ENCODE results near the gene ITGAE. TPM values are rescaled to one million over a fixed set of nuclear protein-coding genes. Genes with fewer than 3 reads are reported as not detected.

ITGAE gene
- total RNA-seq, 1 experiment from 2014 or later: 60.2 TPM

DNA sequence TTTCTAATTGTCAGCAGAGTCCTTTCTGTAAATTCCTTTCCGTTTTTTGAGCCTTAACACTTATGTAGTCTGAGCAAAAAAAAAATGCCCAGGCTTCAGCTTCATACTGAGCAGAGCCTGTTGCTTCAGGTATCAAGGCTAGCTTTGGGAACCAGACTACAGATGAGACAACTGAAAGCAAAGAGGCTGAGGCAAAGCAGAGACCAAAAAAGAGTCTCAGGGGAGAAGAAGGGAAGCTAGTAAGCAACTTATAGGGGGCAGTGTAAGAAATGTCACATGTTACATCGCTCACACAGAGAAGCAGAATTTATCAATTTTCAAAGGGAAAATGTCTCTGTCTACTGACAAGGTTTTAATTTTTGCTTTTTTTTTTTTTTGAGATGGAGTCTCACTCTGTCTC is 73.9 kb downstream of the ITGAE start:
- ChIA-PET CTCF (no interaction called here), POLR2A (ENCODE audit: low non-redundant PET) (interaction anchor here (0.6 kb wide), 1 partner anchor 22 kb away, joined by 4 read pairs; no protein-coding TSS in a partner anchor)
- H3K4me3 ChIP-seq (ENCODE audit: low read depth, low read length, poor library complexity, severe bottlenecking): no peak overlapping the region
- no peaks in the 10 kb centered on the region for H3K27me3 ChIP-seq (replicated peaks; ENCODE audit: insufficient read depth, low read depth, low read length, poor library complexity)
- H3K4me1 ChIP-seq (ENCODE audit: insufficient read depth, low read length, poor library complexity, severe bottlenecking): no peaks in the 10 kb centered on the region
- no peak for TF ChIP-seq EZH2 (IDR thresholded peaks at IDR 0.05; ENCODE audit: borderline replicate concordance, low read depth, low read length, poor library complexity, severe bottlenecking)
- TF ChIP-seq, protein P1, sequence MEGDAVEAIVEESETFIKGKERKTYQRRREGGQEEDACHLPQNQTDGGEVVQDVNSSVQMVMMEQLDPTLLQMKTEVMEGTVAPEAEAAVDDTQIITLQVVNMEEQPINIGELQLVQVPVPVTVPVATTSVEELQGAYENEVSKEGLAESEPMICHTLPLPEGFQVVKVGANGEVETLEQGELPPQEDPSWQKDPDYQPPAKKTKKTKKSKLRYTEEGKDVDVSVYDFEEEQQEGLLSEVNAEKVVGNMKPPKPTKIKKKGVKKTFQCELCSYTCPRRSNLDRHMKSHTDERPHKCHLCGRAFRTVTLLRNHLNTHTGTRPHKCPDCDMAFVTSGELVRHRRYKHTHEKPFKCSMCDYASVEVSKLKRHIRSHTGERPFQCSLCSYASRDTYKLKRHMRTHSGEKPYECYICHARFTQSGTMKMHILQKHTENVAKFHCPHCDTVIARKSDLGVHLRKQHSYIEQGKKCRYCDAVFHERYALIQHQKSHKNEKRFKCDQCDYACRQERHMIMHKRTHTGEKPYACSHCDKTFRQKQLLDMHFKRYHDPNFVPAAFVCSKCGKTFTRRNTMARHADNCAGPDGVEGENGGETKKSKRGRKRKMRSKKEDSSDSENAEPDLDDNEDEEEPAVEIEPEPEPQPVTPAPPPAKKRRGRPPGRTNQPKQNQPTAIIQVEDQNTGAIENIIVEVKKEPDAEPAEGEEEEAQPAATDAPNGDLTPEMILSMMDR (conservative IDR thresholded peaks at IDR 0.05; ENCODE audit: low read depth, low read length): no peak
- no peaks in the 10 kb centered on the region for H3K9me3 ChIP-seq (ENCODE audit: low read depth, low read length, poor library complexity, severe bottlenecking)
- BruUV-seq (replicated peaks): no TSS peak
- peak overlapping the region; percentile 38 for H3K27ac ChIP-seq (ENCODE audit: low read depth, low read length, poor library complexity, severe bottlenecking)
- intact Hi-C loops (cut with micrococcal nuclease; ENCODE audit: unreplicated experiment): no loop called here
- DNase-seq (ENCODE audit: low spot score): no peak
- peaks cover 30% of the 10 kb centered on the region for H3K36me3 ChIP-seq (ENCODE audit: insufficient read depth, low read length, poor library complexity, severe bottlenecking)

- ChIA-PET POLR2A (ENCODE audit: low non-redundant PET) (no interaction called here), CTCF (no interaction called here)
- no peak for TF ChIP-seq EZH2 (IDR thresholded peaks at IDR 0.05; ENCODE audit: borderline replicate concordance, low read depth, low read length, poor library complexity, severe bottlenecking)
- TF ChIP-seq, protein P1 (conservative IDR thresholded peaks at IDR 0.05; ENCODE audit: low read depth, low read length): no peak
- Histone ChIP-seq H3K27ac (ENCODE audit: low read depth, low read length, poor library complexity, severe bottlenecking) (peak overlapping the region; percentile 90), H3K36me3 (ENCODE audit: insufficient read depth, low read length, poor library complexity, severe bottlenecking) (peaks cover 42% of the 10 kb centered on the region), H3K9me3 (ENCODE audit: low read depth, low read length, poor library complexity, severe bottlenecking) (no peaks in the 10 kb centered on the region), H3K4me1 (ENCODE audit: insufficient read depth, low read length, poor library complexity, severe bottlenecking) (no peaks in the 10 kb centered on the region), H3K27me3 (replicated peaks; ENCODE audit: insufficient read depth, low read depth, low read length, poor library complexity) (no peaks in the 10 kb centered on the region), H3K4me3 (ENCODE audit: low read depth, low read length, poor library complexity, severe bottlenecking) (peak overlapping the region; percentile 98)
- no TSS peak for BruUV-seq (replicated peaks)
- DNase-seq (ENCODE audit: low spot score): no peak
- intact Hi-C loops (cut with micrococcal nuclease; ENCODE audit: unreplicated experiment): no loop called here
These were observed 76.5 kb downstream of the ITGAE start for GRCh38 chr17:3724378-3725077.

DNA sequence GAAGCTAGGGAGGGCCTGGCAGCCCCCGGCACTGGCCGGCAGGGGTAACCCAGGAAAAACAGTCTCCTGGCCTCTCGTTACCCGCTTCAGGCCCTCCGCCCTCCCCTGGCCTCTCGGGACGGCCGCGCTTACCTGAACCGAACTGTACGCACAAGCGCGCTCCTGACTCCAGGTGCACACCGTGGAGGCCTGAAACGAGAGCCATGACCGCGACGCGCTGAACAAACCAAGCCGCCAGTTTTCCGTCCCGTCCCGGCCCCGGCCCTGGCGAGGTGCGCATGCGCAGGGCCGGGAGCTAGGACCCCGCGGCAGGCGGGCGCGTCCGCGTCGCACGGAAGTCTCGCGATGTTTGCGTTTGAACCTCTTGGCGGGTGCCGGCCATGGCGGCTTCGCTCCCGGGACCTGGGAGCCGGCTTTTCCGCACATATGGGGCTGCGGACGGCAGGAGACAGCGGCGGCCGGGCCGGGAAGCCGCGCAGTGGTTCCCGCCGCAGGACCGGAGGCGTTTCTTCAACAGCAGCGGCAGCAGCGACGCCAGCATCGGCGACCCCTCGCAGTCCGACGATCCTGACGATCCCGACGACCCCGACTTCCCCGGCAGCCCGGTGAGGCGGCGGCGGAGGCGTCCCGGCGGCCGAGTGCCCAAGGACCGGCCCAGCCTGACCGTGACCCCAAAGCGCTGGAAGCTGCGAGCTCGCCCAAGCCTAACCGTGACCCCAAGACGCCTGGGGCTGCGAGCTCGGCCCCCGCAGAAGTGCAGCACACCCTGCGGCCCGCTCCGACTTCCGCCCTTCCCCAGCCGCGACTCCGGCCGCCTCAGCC is 77.2 kb downstream of the ITGAE start, which contains the start of gene HASPIN:
TSS of gene HASPIN (plus strand) at position 348 of the 822 bp plus-strand sequence. CDS start at position 381, 33 bp downstream.
- POLR2A ChIA-PET (ENCODE audit: low non-redundant PET): no interaction called here
- H3K27ac ChIP-seq (ENCODE audit: low read depth, low read length, poor library complexity, severe bottlenecking): peak within 1 kb of the TSS; percentile 90
- BruUV-seq (replicated peaks): no TSS peak

More for the DNA sequence above, 77.2 kb downstream of the ITGAE start, which contains the start of gene HASPIN:
- CTCF ChIA-PET: interaction anchor here (1.3 kb wide), 1 partner anchor 11 kb away, joined by 3 read pairs; no protein-coding TSS in a partner anchor
- Histone ChIP-seq H3K27me3 (replicated peaks; ENCODE audit: insufficient read depth, low read depth, low read length, poor library complexity) (no peaks in the 10 kb centered on the region), H3K4me1 (ENCODE audit: insufficient read depth, low read length, poor library complexity, severe bottlenecking) (no peaks in the 10 kb centered on the region), H3K9me3 (ENCODE audit: low read depth, low read length, poor library complexity, severe bottlenecking) (no peaks in the 10 kb centered on the region), H3K36me3 (ENCODE audit: insufficient read depth, low read length, poor library complexity, severe bottlenecking) (peaks cover 41% of the 10 kb centered on the region), H3K4me3 (ENCODE audit: low read depth, low read length, poor library complexity, severe bottlenecking) (peak within 1 kb of the TSS; percentile 98)
- DNase-seq (ENCODE audit: low spot score): peak; percentile 96
- no peak for TF ChIP-seq EZH2 (IDR thresholded peaks at IDR 0.05; ENCODE audit: borderline replicate concordance, low read depth, low read length, poor library complexity, severe bottlenecking)
- TF ChIP-seq, protein P1 (conservative IDR thresholded peaks at IDR 0.05; ENCODE audit: low read depth, low read length): no peak
- intact Hi-C loops (cut with micrococcal nuclease; ENCODE audit: unreplicated experiment): no loop called here

All from A673 (cell line).